Left renal cortex interstitium (tissue), 4 donors: ENCODE results near the gene ZNF580. TPM values are rescaled to one million over a fixed set of nuclear protein-coding genes. Genes with fewer than 3 reads are reported as not detected.

Experiments used
- DNase-seq, 4 donors: peaks; one replicate each; pipeline ENCODE4 v3.0.0-alpha.2; 2013; ENCODE audit warnings: low read depth in 4 of 4, low spot score in 2 of 4, missing footprints in 1 of 4
- polyA plus RNA-seq, 4 donors: library from polyadenylated mRNA; unstranded; fragments of 120-200 nt; gene quantifications; one replicate each; pipeline ENCODE4 v1.2.1, GENCODE V29; 2013; ENCODE audit not compliant: insufficient read length in 4 of 4

Gene ZNF580
- polyA plus RNA-seq, 4 donors, result 33.8 to 67.1 (median 51.7) TPM

DNA sequence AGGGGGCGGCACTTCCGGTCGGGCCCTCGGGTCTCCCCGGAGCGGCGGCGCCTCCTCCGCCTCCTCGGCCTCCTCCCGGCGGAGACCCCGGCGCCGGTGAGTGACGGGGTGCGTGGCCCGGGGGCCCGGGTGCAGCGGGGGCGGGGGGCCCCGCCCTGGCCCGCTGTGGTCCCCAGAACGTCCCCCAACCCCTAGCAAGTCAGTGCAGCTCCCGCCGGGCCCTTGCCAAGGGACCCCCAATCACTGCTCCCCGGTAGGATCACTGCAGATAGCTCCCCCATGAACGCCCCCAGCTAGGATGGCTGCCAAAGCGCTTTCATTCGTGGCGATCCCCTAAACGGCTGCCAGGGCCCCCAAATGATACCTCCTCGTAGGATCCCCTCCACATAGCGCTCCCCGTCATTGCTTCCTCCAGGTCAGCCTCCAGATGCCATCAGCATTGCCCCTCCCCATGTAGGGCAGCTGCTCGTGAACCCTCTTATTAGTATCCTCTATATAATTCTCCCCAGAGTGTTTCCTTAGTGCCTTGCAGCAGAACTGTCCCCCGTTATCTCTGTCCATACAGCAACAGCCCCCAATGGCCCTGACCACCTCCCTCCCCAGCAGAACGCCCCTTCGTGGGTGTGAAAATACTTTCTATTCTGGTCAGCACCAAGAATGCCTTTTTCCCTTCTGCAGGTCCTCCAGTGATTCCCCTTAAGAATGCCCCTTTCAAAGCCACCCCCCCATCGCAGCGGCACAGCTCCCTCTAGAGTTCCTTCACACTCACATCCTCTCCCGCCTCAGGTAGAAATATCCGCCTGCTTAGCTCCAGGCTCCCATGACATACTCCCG is 34.9 kb upstream of the ZNF580 start, which contains the start of gene ZNF865:
ZNF865 (plus strand) TSS at position 11 of the 834 bp plus-strand sequence. CDS start 7,972 bp downstream, outside the sequence.
- DNase-seq, result peak in 2 of 4 donors; percentile 64 to 77

- no peak for DNase-seq
Measured at GRCh38 chr19:55606471-55606787, 34.4 kb upstream of the ZNF580 start.

- no peak for DNase-seq
Measured at GRCh38 chr19:55606817-55607216, 34.0 kb upstream of the ZNF580 start.

DNA sequence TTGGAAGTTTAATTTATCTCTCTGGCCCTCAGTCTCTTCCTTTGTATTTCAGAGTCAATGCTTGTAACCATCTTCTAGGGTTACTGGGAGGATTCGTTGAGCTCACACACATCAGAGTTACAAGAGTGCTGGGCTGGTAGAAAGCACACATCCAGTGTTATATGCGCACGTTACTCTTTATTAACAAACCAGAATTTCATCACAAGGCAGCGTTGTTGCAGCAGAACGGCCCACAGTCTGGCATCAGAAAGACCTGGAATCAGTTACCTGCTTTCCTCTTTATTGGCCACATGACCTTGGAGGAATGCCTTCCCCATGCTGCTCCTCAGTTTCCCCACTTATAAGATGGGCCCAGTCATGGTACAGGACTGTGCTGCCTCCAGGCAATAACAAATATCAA is 31.5 kb upstream of the ZNF580 start:
- no peak for DNase-seq

GRCh38 chr19:55611300-55611982 is 29.4 kb upstream of the ZNF580 start:
- no peak for DNase-seq

GRCh38 chr19:55611983-55612645 is 28.7 kb upstream of the ZNF580 start:
- no peak for DNase-seq

DNA sequence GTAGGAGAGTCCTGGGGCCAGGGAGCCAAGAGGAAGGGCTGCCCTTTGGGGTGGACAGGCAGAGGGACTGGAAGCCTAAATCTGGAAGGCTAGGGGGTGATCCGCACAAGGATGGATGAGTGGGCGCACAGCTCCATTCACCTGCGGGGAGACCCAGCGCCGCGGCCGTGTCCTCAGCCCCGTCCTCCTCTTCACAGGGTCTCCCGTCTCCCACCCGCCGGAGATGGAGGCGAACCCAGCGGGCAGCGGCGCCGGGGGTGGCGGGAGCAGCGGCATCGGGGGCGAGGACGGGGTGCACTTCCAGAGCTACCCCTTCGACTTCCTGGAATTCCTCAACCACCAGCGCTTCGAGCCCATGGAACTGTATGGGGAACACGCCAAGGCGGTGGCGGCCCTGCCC is 27.4 kb upstream of the ZNF580 start:
- no peak for DNase-seq

- no peak for DNase-seq
Measured at GRCh38 chr19:55613930-55614710, 26.7 kb upstream of the ZNF580 start.

DNA sequence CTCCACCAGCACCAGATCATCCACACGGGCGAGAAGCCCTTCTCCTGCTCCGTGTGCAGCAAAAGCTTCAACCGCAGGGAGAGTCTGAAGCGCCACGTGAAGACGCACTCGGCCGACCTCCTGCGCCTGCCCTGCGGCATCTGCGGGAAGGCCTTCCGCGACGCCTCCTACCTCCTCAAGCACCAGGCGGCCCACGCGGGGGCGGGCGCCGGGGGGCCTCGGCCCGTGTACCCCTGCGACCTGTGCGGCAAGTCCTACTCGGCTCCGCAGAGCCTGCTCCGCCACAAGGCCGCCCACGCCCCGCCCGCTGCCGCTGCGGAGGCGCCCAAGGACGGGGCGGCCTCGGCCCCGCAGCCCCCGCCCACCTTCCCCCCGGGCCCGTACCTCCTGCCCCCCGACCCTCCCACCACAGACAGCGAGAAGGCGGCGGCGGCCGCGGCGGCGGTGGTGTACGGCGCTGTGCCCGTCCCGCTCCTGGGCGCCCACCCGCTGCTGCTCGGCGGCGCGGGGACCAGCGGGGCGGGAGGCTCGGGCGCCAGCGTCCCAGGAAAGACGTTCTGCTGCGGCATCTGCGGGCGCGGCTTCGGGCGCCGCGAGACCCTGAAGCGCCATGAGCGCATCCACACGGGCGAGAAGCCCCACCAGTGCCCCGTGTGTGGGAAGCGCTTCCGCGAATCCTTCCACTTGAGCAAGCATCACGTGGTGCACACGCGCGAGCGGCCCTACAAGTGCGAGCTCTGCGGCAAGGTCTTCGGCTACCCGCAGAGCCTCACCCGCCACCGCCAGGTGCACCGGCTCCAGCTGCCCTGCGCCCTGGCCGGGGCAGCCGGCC is 25.9 kb upstream of the ZNF580 start:
- no peak for DNase-seq

DNA sequence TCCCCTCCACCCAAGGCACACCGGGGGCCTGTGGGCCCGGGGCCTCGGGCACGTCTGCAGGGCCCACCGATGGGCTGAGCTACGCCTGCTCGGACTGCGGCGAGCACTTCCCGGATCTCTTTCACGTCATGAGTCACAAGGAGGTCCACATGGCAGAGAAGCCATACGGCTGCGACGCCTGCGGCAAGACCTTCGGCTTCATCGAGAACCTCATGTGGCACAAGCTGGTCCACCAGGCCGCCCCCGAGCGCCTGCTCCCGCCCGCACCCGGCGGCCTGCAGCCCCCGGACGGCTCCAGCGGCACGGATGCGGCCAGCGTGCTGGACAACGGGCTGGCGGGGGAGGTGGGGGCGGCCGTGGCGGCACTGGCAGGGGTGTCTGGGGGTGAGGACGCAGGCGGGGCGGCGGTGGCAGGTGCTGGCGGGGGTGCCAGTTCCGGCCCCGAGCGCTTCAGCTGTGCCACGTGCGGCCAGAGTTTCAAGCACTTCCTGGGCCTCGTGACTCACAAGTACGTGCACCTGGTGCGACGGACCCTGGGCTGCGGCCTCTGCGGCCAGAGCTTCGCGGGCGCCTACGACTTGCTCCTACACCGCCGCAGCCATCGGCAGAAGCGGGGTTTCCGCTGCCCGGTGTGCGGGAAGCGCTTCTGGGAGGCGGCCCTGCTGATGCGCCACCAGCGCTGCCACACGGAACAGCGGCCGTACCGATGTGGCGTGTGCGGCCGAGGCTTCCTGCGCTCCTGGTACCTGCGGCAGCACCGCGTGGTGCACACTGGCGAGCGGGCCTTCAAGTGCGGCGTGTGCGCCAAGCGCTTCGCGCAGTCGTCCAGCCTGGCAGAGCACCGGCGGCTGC is 25.0 kb upstream of the ZNF580 start:
- DNase-seq, result no peak

- DNase-seq, result no peak
Measured at GRCh38 chr19:55616395-55616875, 24.4 kb upstream of the ZNF580 start.

GRCh38 chr19:55617426-55617825 is 23.4 kb upstream of the ZNF580 start:
- no peak for DNase-seq

- no peak for DNase-seq
Measured at GRCh38 chr19:55618426-55618825, 22.4 kb upstream of the ZNF580 start.

DNA sequence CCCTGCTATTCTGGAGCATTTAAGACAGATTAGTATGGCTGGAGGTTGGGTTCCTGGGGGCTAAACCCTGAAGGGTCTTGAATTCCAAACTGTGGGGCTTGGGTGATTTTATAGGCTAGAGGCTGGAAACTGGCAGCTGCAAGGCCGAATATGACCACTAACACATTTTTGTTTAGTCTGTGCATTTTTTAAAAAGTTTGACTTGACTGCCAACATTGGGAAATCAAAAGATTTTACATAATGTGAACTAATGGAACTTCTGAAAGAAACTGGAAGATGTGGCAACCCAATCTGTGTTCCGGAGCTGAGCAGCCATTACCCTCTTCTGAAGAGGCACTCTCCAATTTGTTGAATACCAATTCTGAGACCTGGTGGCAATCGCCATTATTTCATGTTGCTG is 21.5 kb upstream of the ZNF580 start:
- DNase-seq, result no peak

GRCh38 chr19:55620410-55621204 is 20.2 kb upstream of the ZNF580 start:
- no peak for DNase-seq

DNA sequence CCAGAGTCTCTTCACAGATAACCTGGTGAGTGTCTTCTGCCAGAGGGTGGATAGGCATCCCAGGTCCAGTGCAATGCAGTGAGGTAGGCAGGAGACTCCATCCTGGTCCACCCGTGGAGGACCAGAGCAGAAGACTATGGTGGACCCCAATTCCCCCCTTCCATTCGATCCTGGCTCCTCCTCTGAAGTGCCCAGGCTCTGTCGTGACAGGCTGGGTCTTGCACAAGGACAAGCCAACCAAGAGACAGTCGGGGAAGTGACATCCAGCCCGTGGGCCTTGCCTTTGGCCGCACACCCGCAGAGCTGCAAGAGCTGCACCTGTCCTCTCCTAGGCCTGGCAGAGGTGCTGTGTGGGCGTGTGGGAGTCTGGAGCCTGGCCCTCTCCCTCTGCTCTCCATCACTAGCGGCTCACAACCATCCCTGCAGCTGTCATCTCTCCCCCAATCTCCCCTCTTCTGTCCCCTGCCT is 19.6 kb upstream of the ZNF580 start:
- no peak for DNase-seq

- no peak for DNase-seq
Measured at GRCh38 chr19:55621673-55622231, 19.1 kb upstream of the ZNF580 start.
